Spleen (tissue), 11 donors: ENCODE measurements around the gene DLG3. TPM values are rescaled to one million over a fixed set of nuclear protein-coding genes. Genes with fewer than 3 reads are reported as not detected.

ENCODE experiments used
- DNase-seq: peaks from one replicate; pipeline ENCODE4 v3.0.0-alpha.2; 2020
- H3K27ac ChIP-seq, 8 donors: fragments of 200-600 bp; sonication (generic) in 7 of 8; 1 replicate in 4 of 8; 2 replicates in 4 of 8; pipeline versions ENCODE4 v1.5.0 to v1.8.0; 2016 to 2021; ENCODE audit warnings: inconsistent platforms in 4 of 8, mild to moderate bottlenecking in 4 of 8, moderate library complexity in 1 of 8
- H3K27me3 ChIP-seq, 7 donors: fragments of 200-600 bp; sonication (generic) in 6 of 7; replicated peaks in 1 of 7; 1 replicate in 4 of 7; 2 replicates in 3 of 7; pipeline versions ENCODE4 v1.5.0 to v1.8.0; 2016 to 2021; ENCODE audit warnings: inconsistent platforms in 3 of 7, mild to moderate bottlenecking in 1 of 7
- H3K36me3 ChIP-seq, 6 donors: fragments of 200-600 bp; sonication (generic) in 5 of 6; 1 replicate in 4 of 6; 2 replicates in 2 of 6; pipeline versions ENCODE4 v1.5.0 to v1.8.0; 2016 to 2021; ENCODE audit warnings: inconsistent platforms in 2 of 6
- H3K4me1 ChIP-seq, 6 donors: fragments of 200-600 bp; sonication (generic) in 5 of 6; 1 replicate in 3 of 6; 2 replicates in 3 of 6; pipeline versions ENCODE4 v1.5.0 to v1.8.0; 2016 to 2021; ENCODE audit warnings: inconsistent platforms in 3 of 6
- H3K4me3 ChIP-seq, 8 donors: fragments of 200-600 bp; sonication (generic) in 7 of 8; 1 replicate in 4 of 8; 2 replicates in 4 of 8; pipeline versions ENCODE4 v1.5.0 to v1.8.0; 2016 to 2021; ENCODE audit warnings: inconsistent platforms in 4 of 8, mild to moderate bottlenecking in 4 of 8, moderate library complexity in 2 of 8
- H3K9me3 ChIP-seq, 8 donors: fragments of 200-600 bp; sonication (generic) in 7 of 8; 1 replicate in 4 of 8; 2 replicates in 4 of 8; pipeline versions ENCODE4 v1.5.0 to v1.8.0; 2016 to 2021; ENCODE audit warnings: inconsistent platforms in 4 of 8
- POLR2A ChIP-seq, 3 donors: fragments of 450-650 bp; IDR thresholded peaks; one replicate each; pipeline ENCODE4 v1.5.1; 2017; ENCODE audit warnings: antibody characterized with exemption in 3 of 3, mild to moderate bottlenecking in 1 of 3
- POLR2AphosphoS5 ChIP-seq, 3 donors: sonication (generic); formaldehyde crosslinking; IDR thresholded peaks; one replicate each; pipeline ENCODE4 v1.5.1; 2017; ENCODE audit warnings: antibody characterized with exemption in 3 of 3
- WGBS, 5 donors: extraction: QIAGEN DNeasy Blood & Tissue Kit in 3 of 5; methylation state at CpG; one replicate each; pipeline versions ENCODE4 v1.1.5 to v1.1.7; 2013 to 2018; 5-methylcytosine and 5-hydroxymethylcytosine counted together
- intact Hi-C: fragments of 100-400 bp; cut with DNase I; formaldehyde crosslinking; loops from one replicate; pipeline ENCODE4 v1.15.0; 2023; ENCODE audit warnings: low total_unique reads
- polyA plus RNA-seq, 3 donors: library from polyadenylated mRNA; stranded (reverse); fragments of 200-250 nt; gene quantifications; one replicate each; pipeline ENCODE4 v1.2.1, GENCODE V29; 2013
- total RNA-seq, 7 donors: library from RNA; depleted of rRNA in 3 of 7; stranded (reverse); fragments of >200 nt in 3 of 7; fragmentation: NEBNext Ultra II Directional in 4 of 7; extraction: Animal tissue kit (Norgen Biotek cat#: 25700) in 4 of 7; gene quantifications; one replicate each; pipeline versions ENCODE4 v1.1.0 to v1.2.1, GENCODE V29; 2016 to 2021
- TF ChIP-seq, protein P1 (sequence below), 11 experiments: fragments of 200-600 bp in 7 of 11; fragments of 450-650 bp in 4 of 11; sonication (generic) in 4 of 11; IDR thresholded peaks in 8 of 11; conservative IDR thresholded peaks in 3 of 11; 1 replicate in 7 of 11; 2 replicates in 4 of 11; pipeline versions ENCODE4 v1.4.0 to v1.8.0; 2016 to 2021; ENCODE audit warnings: antibody characterized with exemption in 11 of 11, inconsistent platforms in 4 of 11, mild to moderate bottlenecking in 1 of 11
- donor health status: healthy with polysubstance abuse.
- donor health status: DM: no; HTN: no; CAD: no; lungs with moderate emphysema.
- donor health status: DM: no; HTN: no; CAD: no.
- donor health status: Bipolar disorder and iron deficiency.
- donor health status: healthy.
- donor health status: DM: no; HTN: no; CAD: no.
- donor health status: DM: yes; HTN: yes; CAD: no.

DLG3 gene
- total and polyA plus RNA-seq, 10 donors, result 2.7 to 46.3 (median 35.5) TPM

DNA sequence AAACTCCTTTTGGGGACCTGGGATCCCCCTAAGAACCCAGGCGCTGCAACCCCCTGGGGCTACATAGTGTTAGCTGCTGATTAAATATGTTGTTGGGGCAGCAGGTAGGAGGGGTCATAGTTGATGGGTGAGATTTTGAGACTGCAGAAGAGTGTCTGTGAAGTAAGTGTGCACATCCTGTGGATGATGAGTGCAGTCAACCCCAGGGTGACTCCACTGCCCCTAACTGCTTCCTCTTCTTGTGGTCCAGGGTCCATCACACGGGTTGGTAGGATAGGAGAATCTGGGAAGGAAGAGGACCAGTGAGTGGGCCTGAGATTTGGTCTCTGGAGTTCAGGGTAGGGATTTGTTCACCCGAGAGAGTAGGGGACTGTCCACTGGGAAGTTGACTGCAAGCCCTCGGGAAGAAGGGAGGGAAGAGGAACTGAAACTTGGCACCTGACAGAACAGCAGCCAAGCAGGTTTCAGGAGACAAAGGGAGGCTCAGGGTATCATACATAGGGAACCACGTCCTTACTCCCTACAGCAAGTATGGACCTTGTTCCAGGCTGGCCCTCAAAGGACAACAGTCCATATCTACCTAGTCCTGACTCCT lies 8.5 kb downstream of the DLG3 start:
- H3K9me3 ChIP-seq, result no peaks in the 10 kb centered on the region
- intact Hi-C loops, result no loop called here
- peaks cover 0 to 40% (median 0%) of the 10 kb centered on the region in 7 donors for H3K27me3 ChIP-seq
- no peak for DNase-seq
- TF ChIP-seq, protein P1, sequence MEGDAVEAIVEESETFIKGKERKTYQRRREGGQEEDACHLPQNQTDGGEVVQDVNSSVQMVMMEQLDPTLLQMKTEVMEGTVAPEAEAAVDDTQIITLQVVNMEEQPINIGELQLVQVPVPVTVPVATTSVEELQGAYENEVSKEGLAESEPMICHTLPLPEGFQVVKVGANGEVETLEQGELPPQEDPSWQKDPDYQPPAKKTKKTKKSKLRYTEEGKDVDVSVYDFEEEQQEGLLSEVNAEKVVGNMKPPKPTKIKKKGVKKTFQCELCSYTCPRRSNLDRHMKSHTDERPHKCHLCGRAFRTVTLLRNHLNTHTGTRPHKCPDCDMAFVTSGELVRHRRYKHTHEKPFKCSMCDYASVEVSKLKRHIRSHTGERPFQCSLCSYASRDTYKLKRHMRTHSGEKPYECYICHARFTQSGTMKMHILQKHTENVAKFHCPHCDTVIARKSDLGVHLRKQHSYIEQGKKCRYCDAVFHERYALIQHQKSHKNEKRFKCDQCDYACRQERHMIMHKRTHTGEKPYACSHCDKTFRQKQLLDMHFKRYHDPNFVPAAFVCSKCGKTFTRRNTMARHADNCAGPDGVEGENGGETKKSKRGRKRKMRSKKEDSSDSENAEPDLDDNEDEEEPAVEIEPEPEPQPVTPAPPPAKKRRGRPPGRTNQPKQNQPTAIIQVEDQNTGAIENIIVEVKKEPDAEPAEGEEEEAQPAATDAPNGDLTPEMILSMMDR (IDR thresholded peaks at IDR 0.05 in 8 of 11, conservative IDR thresholded peaks at IDR 0.05 in 3 of 11), result no peak
- TF ChIP-seq POLR2A (IDR thresholded peaks at IDR 0.05), result no peak
- no peak for TF ChIP-seq POLR2AphosphoS5 (IDR thresholded peaks at IDR 0.05)
- H3K4me1 ChIP-seq, result peaks cover 0 to 46% (median 18%) of the 10 kb centered on the region in 6 donors
- peak overlapping the region in 5 of 8 donors; percentile 42 to 76 (median 49) for H3K4me3 ChIP-seq
- WGBS, 5 donors, result 39 to 57% (median 43%) methylated on average over 4 to 5 of the region's 5 CpGs
- H3K27ac ChIP-seq, result peak overlapping the region in 6 of 8 donors; percentile 48 to 84 (median 62)
- H3K36me3 ChIP-seq, result no peaks in the 10 kb centered on the region

DNA sequence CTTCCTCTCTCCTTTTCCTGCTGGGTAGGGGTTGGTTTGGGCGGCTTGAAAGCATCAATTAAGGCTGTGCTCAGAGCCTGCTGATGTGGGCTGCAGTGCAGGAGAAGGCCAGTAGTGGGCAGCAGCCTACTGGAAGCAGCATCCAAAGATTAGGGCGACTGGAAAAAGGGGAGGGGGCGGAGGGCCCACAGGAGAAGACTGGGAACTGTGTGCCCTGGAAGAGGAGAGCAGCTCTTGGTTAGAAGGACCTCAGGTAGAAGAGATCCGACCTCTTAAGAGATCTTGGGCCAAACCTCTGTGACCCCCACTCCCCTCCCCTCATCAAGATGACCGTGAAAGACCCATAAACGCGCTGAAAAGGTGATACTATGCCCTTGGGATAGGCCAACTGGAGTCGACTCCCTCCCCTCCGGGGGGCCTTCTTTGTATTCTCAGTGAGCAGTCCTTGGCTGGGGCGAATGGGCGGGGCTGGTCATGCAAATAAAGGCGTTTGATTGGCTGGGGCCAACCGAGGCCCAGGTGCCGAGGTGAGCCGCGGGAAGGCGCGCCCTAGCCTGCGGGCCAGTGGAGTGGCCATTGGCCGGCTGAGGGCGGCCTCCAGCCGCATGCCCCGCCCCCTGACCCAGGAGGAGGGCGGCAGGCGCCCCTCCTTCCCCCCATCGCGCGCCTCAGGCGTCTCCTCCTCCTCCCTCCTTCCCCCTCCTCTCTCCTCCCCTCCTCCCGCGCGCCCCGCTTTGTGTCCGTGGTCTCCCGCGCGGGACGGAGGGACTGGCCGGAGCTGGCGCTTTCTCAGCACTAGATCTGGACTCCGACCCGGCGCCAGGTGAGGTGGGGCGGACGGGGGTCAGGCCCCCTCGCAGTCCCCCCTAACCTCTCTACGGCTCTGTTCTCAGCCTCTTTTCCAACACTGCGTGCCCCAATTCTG lies 10.1 kb downstream of the DLG3 start:
- peak; percentile 87 for DNase-seq
- TF ChIP-seq POLR2AphosphoS5 (IDR thresholded peaks at IDR 0.05), result peak; percentile 25 to 62 (median 48)
- no peak for TF ChIP-seq POLR2A (IDR thresholded peaks at IDR 0.05)
- TF ChIP-seq, protein P1 (IDR thresholded peaks at IDR 0.05 in 8 of 11, conservative IDR thresholded peaks at IDR 0.05 in 3 of 11), result peak; percentile 46 to 83 (median 70)
- no peaks in the 10 kb centered on the region for H3K9me3 ChIP-seq
- H3K27ac ChIP-seq, result peak overlapping the region; percentile 27 to 84 (median 72)
- peaks cover 0 to 46% (median 18%) of the 10 kb centered on the region in 6 donors for H3K4me1 ChIP-seq
- peaks cover 0 to 40% (median 0%) of the 10 kb centered on the region in 7 donors for H3K27me3 ChIP-seq
- intact Hi-C loops, result no loop called here
- WGBS, 5 donors, result 0 to 32% (median 2%) methylated on average over 12 to 48 of the region's 48 CpGs
- no peaks in the 10 kb centered on the region for H3K36me3 ChIP-seq
- H3K4me3 ChIP-seq, result peak overlapping the region; percentile 20 to 68 (median 34)

DNA sequence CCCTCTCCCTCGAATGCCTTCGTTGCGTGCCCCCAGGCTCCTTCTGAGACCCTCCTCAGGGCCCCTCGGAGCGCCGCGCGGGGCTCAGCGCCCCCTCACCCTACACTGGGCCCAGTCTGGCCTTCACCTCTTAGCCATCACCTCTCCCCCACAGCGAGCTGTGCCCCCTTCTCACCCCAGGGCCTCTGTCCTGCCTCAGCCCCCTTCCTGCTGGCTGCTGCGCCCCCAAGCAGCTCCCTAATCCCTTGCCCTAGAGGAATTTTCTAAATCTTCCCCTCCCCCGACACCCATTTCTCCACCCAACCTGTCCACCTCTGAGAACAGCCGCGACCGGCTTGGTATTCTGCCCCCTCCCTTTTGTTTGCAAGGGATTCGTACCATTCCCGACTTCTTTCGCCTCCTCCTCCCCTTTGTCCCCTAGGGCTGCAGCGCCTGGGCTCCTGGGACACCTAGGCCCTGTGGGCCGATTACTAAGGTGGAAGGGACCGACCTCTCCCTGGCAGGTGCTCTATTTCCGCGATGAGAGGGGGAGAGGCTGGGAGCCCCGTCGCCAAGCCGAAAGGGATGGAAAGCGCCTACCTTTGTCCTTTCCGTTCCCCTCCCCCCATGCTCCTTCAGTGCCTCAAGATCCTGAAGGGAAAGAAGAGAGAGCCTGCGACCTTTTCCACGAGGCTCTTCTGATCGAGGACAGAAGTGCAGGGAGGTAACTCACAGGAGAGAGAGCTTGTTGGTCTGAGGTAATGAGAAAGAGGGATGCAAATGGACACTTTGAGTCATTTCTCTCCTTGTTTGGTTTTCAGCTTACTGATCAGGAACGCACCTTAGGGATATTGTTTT lies 10.9 kb downstream of the DLG3 start:
- peak overlapping the region; percentile 27 to 84 (median 72) for H3K27ac ChIP-seq
- H3K4me3 ChIP-seq, result peak overlapping the region; percentile 20 to 68 (median 34)
- peaks cover 0 to 40% (median 0%) of the 10 kb centered on the region in 7 donors for H3K27me3 ChIP-seq
- peaks cover 0 to 46% (median 18%) of the 10 kb centered on the region in 6 donors for H3K4me1 ChIP-seq
- no peak for TF ChIP-seq POLR2A (IDR thresholded peaks at IDR 0.05)
- intact Hi-C loops, result no loop called here
- no peak for DNase-seq
- no peaks in the 10 kb centered on the region for H3K9me3 ChIP-seq
- no peaks in the 10 kb centered on the region for H3K36me3 ChIP-seq
- WGBS, 5 donors, result 17 to 42% (median 27%) methylated on average over 24 to 32 of the region's 32 CpGs

DNA sequence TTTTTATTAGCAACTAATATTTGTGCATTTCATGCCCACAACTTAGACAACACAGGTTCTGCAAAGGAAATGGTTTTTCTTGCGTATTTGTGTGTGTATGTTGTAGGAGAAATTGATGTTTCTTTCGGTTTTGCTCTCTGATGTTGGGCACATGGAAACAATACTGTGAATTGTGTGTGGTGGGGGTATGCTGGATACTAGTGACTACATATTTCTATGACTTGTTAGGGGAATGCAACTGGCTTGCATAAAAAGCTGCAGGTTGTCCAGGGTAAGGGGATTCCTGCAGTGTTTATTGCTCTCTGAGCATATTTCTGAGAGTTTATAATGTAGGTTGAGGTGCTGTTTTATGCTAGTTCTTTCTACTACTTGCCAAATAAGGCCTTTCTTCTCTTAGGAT lies 11.6 kb downstream of the DLG3 start:
- Histone ChIP-seq H3K9me3 (no peaks in the 10 kb centered on the region), H3K36me3 (no peaks in the 10 kb centered on the region), H3K4me1 (peaks cover 0 to 46% (median 18%) of the 10 kb centered on the region in 6 donors), H3K27ac (peak overlapping the region in 7 of 8 donors; percentile 2 to 84 (median 77)), H3K27me3 (peaks cover 0 to 40% (median 0%) of the 10 kb centered on the region in 7 donors), H3K4me3 (peak overlapping the region in 4 of 8 donors; percentile 31 to 68 (median 41))
- no peak for DNase-seq
- intact Hi-C loops, result no loop called here
- WGBS, 5 donors, result 38 to 48% (median 43%) methylated on average over 2 of the region's 2 CpGs
- TF ChIP-seq, protein P1 (IDR thresholded peaks at IDR 0.05 in 8 of 11, conservative IDR thresholded peaks at IDR 0.05 in 3 of 11), result no peak
- TF ChIP-seq POLR2A (IDR thresholded peaks at IDR 0.05) (no peak), POLR2AphosphoS5 (IDR thresholded peaks at IDR 0.05) (no peak)
